SU-DHL-6 (cell line): ENCODE results near the gene PHF1.

Experiments
- EZH2phosphoT487 ChIP-seq: fragments of 200-600 bp; sonication (generic), shearing (Covaris generic); conservative IDR thresholded peaks from 2 replicates; pipeline ENCODE4 v1.6.1; 2018; ENCODE audit warnings: mild to moderate bottlenecking, antibody characterized with exemption, low read length, moderate library complexity, mixed read lengths
- TF ChIP-seq, protein P1 (sequence below): fragments of 200-600 bp; sonication (generic); IDR thresholded peaks from one replicate; pipeline ENCODE4 v1.5.1; 2017; ENCODE audit warnings: antibody characterized with exemption, mild to moderate bottlenecking, low read length, moderate library complexity; ENCODE audit not compliant: insufficient read depth, poor library complexity, severe bottlenecking

DNA sequence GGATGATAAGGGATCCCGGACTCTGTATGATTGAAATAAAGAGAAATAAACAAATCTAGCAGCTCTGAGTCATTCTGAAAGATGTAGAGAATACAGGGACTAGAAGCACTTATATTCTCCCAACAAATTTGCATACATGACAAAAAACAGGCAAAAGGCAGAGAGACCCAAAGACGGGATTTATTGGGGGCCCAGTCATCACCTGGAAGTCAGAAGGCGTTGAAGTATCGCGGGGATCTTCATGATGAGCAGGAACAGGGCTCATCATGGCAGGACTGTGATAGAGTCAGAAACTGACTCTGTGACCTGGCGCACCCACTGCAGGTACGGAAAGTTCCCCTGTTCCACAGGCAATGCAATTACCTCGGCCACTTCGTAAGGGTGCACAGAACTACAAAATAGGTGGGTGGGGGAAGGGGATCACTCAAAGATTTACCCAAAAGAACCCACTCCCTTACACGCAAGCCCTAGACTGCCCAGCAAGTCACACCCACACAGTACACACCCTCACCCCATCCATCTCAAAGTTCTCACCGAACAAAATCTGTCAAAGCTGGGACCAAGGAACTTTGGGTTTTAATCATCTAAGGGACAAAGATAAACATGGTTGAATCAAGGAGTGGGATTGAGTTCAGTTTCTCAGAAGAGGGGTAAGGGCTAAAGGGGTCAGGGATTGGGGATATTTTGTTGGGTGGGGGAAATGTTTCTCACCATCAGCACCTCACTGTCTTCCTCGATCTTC, 5.7 kb downstream of the PHF1 start:
- TF ChIP-seq, protein P1, sequence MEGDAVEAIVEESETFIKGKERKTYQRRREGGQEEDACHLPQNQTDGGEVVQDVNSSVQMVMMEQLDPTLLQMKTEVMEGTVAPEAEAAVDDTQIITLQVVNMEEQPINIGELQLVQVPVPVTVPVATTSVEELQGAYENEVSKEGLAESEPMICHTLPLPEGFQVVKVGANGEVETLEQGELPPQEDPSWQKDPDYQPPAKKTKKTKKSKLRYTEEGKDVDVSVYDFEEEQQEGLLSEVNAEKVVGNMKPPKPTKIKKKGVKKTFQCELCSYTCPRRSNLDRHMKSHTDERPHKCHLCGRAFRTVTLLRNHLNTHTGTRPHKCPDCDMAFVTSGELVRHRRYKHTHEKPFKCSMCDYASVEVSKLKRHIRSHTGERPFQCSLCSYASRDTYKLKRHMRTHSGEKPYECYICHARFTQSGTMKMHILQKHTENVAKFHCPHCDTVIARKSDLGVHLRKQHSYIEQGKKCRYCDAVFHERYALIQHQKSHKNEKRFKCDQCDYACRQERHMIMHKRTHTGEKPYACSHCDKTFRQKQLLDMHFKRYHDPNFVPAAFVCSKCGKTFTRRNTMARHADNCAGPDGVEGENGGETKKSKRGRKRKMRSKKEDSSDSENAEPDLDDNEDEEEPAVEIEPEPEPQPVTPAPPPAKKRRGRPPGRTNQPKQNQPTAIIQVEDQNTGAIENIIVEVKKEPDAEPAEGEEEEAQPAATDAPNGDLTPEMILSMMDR: no peak
- no peak for TF ChIP-seq EZH2phosphoT487
